ENCODE measurements around the gene PMM1. TPM values are rescaled to one million over a fixed set of nuclear protein-coding genes. Genes with fewer than 3 reads are reported as not detected.

Gene PMM1
- total RNA-seq, 1 experiment from 2014 or later, result 19.8 TPM

DNA sequence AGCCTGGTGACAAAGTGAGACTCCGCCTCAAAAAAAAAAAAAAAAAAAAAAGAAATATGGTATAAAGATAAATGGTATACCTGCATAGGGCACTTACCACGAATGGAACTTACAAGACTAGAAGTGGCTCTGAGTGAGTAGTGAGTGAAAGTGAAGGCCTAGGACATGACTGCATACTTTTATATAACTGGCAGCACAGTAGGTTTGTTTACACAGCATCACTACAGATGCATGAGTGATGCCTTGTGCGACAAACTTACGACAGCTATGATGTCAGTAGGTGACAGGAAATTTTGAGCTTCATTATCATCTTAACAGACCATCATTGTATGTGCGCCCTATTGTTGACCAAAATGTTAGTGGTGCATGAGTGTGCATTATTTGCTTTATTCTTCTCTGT is 49.1 kb upstream of the PMM1 start:
- H3K27ac Mint-ChIP-seq, result no peak overlapping the region
- Histone ChIP-seq H2BK120ac (ENCODE audit: low read depth, low read length, poor library complexity, severe bottlenecking) (no peak overlapping the region), H4K8ac (replicated peaks; ENCODE audit: insufficient read length, low read depth, low read length) (no peak overlapping the region), H3K18ac (ENCODE audit: insufficient read length, low read depth, low read length) (no peak overlapping the region), H3K79me2 (ENCODE audit: insufficient read depth, low read length) (peaks cover 3% of the 10 kb centered on the region; the same call in 1 of the 2 replicates), H3K27me3 (ENCODE audit: insufficient read depth, low read length) (no peaks in the 10 kb centered on the region), H3K27ac (ENCODE audit: insufficient read length, low read depth, low read length) (no peak overlapping the region), H3K4ac (ENCODE audit: low read depth, low read length) (no peak overlapping the region), H2BK20ac (ENCODE audit: low read depth, low read length, poor library complexity, severe bottlenecking) (no peak overlapping the region), H3K23me2 (ENCODE audit: insufficient read length, low read depth, low read length, poor library complexity, severe bottlenecking) (no peaks in the 10 kb centered on the region), H2AK5ac (ENCODE audit: insufficient read length, low read length) (no peak overlapping the region), H2AFZ (ENCODE audit: low read length) (no peak overlapping the region), H2BK12ac (ENCODE audit: insufficient read length, low read depth, low read length) (no peak overlapping the region), H3K4me2 (ENCODE audit: insufficient read depth, insufficient read length, low read length) (no peak overlapping the region), H4K91ac (ENCODE audit: insufficient read length, low read depth, low read length) (no peak overlapping the region), H2BK15ac (ENCODE audit: low read depth, low read length) (no peak overlapping the region), H3T11ph (ENCODE audit: low read length) (no peak overlapping the region), H2BK5ac (ENCODE audit: insufficient read length, low read length) (no peak overlapping the region), H3K79me1 (ENCODE audit: insufficient read depth, low read depth, low read length, poor library complexity, severe bottlenecking) (peaks cover 2% of the 10 kb centered on the region), H3K9ac (ENCODE audit: extremely low read depth, insufficient read length, low read length) (no peak overlapping the region), H3K14ac (ENCODE audit: insufficient read depth, low read length) (no peak overlapping the region), H4K20me1 (ENCODE audit: control insufficient read depth, insufficient read depth, insufficient read length) (no peaks in the 10 kb centered on the region), H3K4me1 (ENCODE audit: insufficient read depth, low read length) (no peaks in the 10 kb centered on the region), H3K9me3 (ENCODE audit: control insufficient read depth, low read depth, low read length) (no peaks in the 10 kb centered on the region), H3K23ac (ENCODE audit: insufficient read length, low read depth, low read length) (no peak overlapping the region), H4K5ac (ENCODE audit: insufficient read length, low read depth, low read length) (no peak overlapping the region), H3K56ac (ENCODE audit: insufficient read length, low read depth, low read length) (no peak overlapping the region)
- WGBS (ENCODE audit: extremely low coverage, insufficient read length, low lambda C conversion rate), result no CpG with 5 or more reads among the region's 5 CpGs
- H3K4me1 Mint-ChIP-seq, result no peaks in the 10 kb centered on the region
- H3K4me3 Mint-ChIP-seq, result no peak overlapping the region
- TF ChIP-seq, protein P1, sequence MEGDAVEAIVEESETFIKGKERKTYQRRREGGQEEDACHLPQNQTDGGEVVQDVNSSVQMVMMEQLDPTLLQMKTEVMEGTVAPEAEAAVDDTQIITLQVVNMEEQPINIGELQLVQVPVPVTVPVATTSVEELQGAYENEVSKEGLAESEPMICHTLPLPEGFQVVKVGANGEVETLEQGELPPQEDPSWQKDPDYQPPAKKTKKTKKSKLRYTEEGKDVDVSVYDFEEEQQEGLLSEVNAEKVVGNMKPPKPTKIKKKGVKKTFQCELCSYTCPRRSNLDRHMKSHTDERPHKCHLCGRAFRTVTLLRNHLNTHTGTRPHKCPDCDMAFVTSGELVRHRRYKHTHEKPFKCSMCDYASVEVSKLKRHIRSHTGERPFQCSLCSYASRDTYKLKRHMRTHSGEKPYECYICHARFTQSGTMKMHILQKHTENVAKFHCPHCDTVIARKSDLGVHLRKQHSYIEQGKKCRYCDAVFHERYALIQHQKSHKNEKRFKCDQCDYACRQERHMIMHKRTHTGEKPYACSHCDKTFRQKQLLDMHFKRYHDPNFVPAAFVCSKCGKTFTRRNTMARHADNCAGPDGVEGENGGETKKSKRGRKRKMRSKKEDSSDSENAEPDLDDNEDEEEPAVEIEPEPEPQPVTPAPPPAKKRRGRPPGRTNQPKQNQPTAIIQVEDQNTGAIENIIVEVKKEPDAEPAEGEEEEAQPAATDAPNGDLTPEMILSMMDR (conservative IDR thresholded peaks at IDR 0.05), result no peak
- no peaks in the 10 kb centered on the region for H3K27me3 Mint-ChIP-seq (ENCODE audit: low read depth)
- DNase-seq, result no peak
- peaks cover 59 to 91% (median 83%) of the 10 kb centered on the region in 3 experiments for H3K36me3 Mint-ChIP-seq (ENCODE audit: insufficient read depth in 1 of 3, low read depth in 3 of 3)
- H3K9me3 Mint-ChIP-seq, result no peaks in the 10 kb centered on the region
